Left ventricle myocardium inferior (tissue), 1 donor: ENCODE measurements around the gene NAT14. TPM values are rescaled to one million over a fixed set of nuclear protein-coding genes. Genes with fewer than 3 reads are reported as not detected.

Experiments
- DNase-seq: peaks from one replicate; pipeline ENCODE4 v3.0.0-alpha.2; 2020
- H3K27ac ChIP-seq: fragments of 200-600 bp; replicated peaks from 2 replicates; pipeline ENCODE4 v1.8.0; 2021
- H3K27me3 ChIP-seq: fragments of 200-600 bp; 2 replicates; pipeline ENCODE4 v1.8.0; 2021; ENCODE audit warnings: low read depth
- H3K36me3 ChIP-seq: fragments of 200-600 bp; 2 replicates; pipeline ENCODE4 v1.8.0; 2021
- H3K4me1 ChIP-seq: fragments of 200-600 bp; 2 replicates; pipeline ENCODE4 v1.8.0; 2021
- H3K4me3 ChIP-seq: fragments of 200-600 bp; 2 replicates; pipeline ENCODE4 v1.8.0; 2021; ENCODE audit warnings: mild to moderate bottlenecking, moderate library complexity
- H3K9me3 ChIP-seq: fragments of 200-600 bp; replicated peaks from 2 replicates; pipeline ENCODE4 v1.8.0; 2021
- intact Hi-C: fragments of 100-400 bp; cut with micrococcal nuclease; formaldehyde crosslinking; loops from one replicate; pipeline ENCODE4 v1.11.0; 2022
- total RNA-seq: library from RNA; stranded (reverse); fragmentation: NEBNext Ultra II Directional; extraction: Animal tissue kit (Norgen Biotek cat#: 25700); gene quantifications from one replicate; pipeline ENCODE4 v1.2.1, GENCODE V29; 2021
- TF ChIP-seq, protein P1 (sequence below): fragments of 200-600 bp; IDR thresholded peaks from 2 replicates; pipeline ENCODE4 v1.8.0; 2021; ENCODE audit warnings: antibody characterized with exemption, mild to moderate bottlenecking, borderline replicate concordance
- donor health status: DM: no; HTN: yes; CAD: no; lungs with severe emphysema.

Gene NAT14
- total RNA-seq, 1 donor from 2014 or later: 5.2 TPM

DNA sequence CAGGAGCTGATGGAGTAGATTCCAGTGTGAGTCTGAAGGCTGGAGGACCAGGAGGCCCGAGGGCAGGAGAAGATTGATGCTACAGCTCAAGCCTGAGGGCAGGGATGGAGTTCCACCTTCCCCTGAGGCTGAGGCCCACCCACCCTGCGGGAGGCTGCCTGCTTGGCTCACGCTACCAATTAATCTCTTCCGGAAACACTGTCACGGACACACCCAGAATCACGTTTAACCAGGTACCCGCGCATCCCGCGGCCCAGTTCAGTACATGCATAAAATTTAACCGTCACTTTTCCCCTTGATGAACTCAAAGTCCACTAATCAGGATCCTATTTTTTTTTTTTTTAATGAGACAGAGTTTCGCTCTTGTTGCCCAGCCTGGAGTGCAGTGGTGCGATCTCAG is 13.7 kb upstream of the NAT14 start:
- Histone ChIP-seq H3K27me3 (no peaks in the 10 kb centered on the region), H3K4me3 (no peak overlapping the region), H3K36me3 (no peaks in the 10 kb centered on the region), H3K9me3 (no peaks in the 10 kb centered on the region), H3K4me1 (peaks cover 15% of the 10 kb centered on the region), H3K27ac (no peak overlapping the region)
- no peak for DNase-seq
- TF ChIP-seq, protein P1, sequence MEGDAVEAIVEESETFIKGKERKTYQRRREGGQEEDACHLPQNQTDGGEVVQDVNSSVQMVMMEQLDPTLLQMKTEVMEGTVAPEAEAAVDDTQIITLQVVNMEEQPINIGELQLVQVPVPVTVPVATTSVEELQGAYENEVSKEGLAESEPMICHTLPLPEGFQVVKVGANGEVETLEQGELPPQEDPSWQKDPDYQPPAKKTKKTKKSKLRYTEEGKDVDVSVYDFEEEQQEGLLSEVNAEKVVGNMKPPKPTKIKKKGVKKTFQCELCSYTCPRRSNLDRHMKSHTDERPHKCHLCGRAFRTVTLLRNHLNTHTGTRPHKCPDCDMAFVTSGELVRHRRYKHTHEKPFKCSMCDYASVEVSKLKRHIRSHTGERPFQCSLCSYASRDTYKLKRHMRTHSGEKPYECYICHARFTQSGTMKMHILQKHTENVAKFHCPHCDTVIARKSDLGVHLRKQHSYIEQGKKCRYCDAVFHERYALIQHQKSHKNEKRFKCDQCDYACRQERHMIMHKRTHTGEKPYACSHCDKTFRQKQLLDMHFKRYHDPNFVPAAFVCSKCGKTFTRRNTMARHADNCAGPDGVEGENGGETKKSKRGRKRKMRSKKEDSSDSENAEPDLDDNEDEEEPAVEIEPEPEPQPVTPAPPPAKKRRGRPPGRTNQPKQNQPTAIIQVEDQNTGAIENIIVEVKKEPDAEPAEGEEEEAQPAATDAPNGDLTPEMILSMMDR: no peak
- intact Hi-C loops: no loop called here

DNA sequence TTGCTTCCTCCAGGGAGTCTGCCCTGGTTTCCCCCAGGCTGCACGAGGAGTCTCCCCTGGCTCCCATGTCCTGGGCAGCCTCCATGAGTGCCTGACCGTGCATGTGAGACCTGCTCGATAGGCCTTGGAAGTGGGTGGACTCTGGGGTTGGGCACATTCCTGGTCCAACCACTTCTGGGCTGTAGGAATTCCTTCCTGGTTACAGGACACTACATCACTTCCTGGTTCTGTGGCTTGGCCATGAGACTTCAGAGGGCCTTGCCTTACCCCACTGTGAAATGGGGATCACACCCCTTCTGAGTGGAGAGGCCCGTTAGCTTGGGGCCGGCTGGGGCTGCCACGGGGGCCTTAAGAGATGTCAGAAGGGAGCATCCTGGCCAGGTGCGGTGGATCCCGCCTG is 12.5 kb upstream of the NAT14 start:
- TF ChIP-seq, protein P1: no peak
- no peak for DNase-seq

DNA sequence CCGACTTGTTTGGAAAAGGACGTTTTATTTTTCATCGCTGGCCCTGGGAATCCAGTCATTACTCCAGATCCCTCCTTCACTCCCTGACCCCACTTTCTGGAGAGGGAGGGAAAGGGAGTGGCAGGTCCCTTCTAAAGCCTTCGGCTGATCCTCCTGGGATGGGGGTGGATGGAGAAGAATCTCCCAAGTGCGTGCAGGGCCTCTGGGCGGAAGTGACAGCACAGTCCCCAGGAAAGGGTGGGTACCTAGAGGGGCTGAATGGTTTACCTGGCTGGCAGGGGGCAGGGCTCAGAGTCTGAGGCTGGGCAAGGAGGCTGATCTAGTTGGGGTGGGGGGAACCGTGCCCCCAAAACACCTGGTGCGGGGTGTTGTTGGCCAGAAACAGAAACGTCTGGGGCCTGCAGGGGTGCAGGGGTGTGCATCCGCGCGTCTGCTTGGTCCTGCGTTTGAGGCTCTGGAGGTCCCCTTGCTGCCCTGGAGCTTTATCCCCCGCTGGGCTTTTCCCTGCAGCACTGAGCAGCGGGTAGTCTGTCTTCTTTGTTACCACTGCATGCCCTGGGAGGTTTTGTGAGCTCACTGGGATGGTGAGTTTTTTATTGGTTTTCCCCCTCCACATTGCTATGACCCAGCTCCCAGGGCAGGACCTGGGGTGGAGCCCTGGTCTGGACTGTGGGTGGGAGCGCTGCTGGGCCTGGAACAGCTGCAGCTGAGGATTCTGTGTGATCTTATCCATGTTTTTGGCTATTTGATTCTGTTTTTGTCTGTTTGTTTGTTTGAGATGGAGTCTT is 11.6 kb upstream of the NAT14 start:
- no peak overlapping the region for H3K4me3 ChIP-seq
- no peaks in the 10 kb centered on the region for H3K36me3 ChIP-seq
- H3K27ac ChIP-seq: peak overlapping the region; percentile 36
- no peak for DNase-seq
- intact Hi-C loops: no loop called here
- H3K27me3 ChIP-seq: no peaks in the 10 kb centered on the region
- TF ChIP-seq, protein P1: no peak
- peaks cover 22% of the 10 kb centered on the region for H3K4me1 ChIP-seq
- H3K9me3 ChIP-seq: no peaks in the 10 kb centered on the region

More for the DNA sequence above, 12.5 kb upstream of the NAT14 start:
- H3K9me3 ChIP-seq: no peaks in the 10 kb centered on the region
- intact Hi-C loops: no loop called here
- H3K27me3 ChIP-seq: no peaks in the 10 kb centered on the region
- no peak overlapping the region for H3K4me3 ChIP-seq
- no peak overlapping the region for H3K27ac ChIP-seq
- H3K36me3 ChIP-seq: no peaks in the 10 kb centered on the region
- peaks cover 21% of the 10 kb centered on the region for H3K4me1 ChIP-seq

DNA sequence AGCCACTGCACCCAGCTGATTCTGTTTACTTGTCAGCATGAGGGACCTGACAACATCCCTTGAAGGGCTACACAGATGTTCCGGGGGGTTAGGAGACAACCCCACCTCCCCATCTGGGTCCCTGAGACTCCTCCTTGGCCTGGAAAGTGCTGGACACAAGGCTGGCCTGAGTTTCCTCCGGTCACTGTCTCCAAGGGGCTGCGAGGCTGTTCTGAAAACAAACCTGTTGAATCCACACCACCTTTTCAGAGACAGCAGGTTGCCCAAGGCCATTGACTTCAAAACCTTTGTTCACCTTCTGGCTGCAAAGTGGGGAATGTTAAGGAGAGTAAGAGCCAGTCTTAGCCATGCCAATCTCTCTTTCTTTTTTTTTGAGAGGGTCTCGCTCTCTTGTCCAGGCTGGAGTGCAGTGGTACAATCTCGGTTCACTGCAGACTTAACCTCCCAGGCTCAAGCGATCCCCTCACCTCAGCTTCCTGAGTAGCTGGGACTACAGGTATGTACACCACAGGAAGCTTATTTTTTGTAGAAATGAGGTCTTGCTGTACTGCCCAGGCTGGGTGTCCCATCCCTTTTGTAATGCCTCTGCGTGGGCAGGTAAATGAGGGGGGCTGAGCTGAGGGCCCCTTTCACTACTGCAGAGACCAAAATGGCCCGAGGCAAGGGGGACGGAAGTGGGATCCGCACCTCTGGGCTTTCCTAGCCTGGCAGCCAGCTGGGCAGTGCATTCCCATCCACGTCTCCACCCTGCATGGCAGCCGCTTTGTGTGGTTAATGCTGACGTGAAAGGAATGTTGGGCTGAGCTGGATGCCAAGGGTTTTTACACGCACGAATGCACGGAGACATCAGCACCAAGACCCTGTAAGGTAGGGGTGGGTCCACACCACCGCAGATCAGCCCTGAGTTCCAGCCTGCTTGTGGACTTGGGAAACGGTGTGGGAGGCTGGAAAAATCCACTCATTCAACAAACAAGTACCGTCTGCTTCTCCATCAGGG is 10.4 kb upstream of the NAT14 start:
- no peak for DNase-seq
- H3K27me3 ChIP-seq: no peaks in the 10 kb centered on the region
- intact Hi-C loops: no loop called here
- H3K36me3 ChIP-seq: no peaks in the 10 kb centered on the region
- H3K4me1 ChIP-seq: peaks cover 30% of the 10 kb centered on the region
- TF ChIP-seq, protein P1: no peak
- no peak overlapping the region for H3K27ac ChIP-seq
- H3K4me3 ChIP-seq: no peak overlapping the region
- H3K9me3 ChIP-seq: no peaks in the 10 kb centered on the region

DNA sequence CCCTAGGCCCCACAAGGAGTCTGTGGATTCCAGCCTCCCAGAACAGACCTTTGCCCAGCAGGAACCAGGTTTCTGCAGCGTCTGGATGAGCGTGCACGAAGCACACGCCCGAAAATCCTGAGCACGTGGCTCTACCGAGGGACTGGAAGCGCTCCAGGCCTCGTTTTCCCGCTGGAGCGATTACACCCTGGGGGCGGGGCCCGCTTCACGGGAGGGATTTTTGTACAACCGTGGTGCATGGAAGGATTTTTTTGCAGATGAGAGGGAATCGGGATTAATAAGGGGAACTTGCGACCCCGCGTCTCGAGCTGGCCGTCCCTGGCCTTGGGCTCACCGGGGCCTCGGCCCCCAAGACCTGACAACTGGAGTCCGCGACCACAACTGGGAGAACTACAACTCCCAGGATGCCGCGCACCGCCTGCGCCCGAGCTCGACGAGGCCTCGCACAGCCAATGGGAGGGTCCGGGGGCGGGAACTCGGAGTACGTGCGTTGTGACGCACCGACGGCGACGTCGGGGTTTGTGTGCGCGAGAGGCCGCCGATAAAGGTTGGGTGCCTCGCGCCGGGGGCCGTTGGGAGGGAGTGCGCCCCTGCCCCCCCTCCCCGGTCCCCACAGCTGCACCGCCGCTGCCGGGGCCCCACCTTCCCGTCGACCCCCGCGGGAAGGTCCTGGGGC is 8.8 kb upstream of the NAT14 start, which contains the start of gene ZNF628:
Gene ZNF628, plus strand, starts transcription at position 518 of the 676 bp plus-strand sequence. CDS start 3,294 bp downstream, outside the sequence.
- TF ChIP-seq, protein P1: no peak
- Histone ChIP-seq H3K4me1 (peaks cover 33% of the 10 kb centered on the region), H3K27me3 (no peaks in the 10 kb centered on the region), H3K27ac (peak within 1 kb of the TSS; percentile 97), H3K36me3 (no peaks in the 10 kb centered on the region), H3K4me3 (peak within 1 kb of the TSS; percentile 73), H3K9me3 (no peaks in the 10 kb centered on the region)
- DNase-seq: peak; percentile 99
- intact Hi-C loops: no loop called here
